Stimulated activated CD4-positive, alpha-beta T cell treated with anti-CD3 and anti-CD28 coated beads, Interleukin-2, amount 100 ng/mL, for 48 hours (primary cell): ENCODE measurements around the gene ALKAL2.
A peak's percentile ranks its signal among the peaks of the same experiment; 100 is the strongest.
"Not testable (repeated sequence)": the region's sequence is repeated elsewhere in the genome, so short reads cannot be mapped to it uniquely, and the experiment has no call there.

ENCODE experiments used
- DNase-seq, 2 donors: peaks; one replicate each; pipeline ENCODE4 v3.0.0-alpha.2; 2020

The ALKAL2 gene

GRCh38 chr2:287911-288757, at the start of gene ALKAL2:
Gene ALKAL2, minus strand, starts transcription at chr2:288091. Its CDS starts 256 bp downstream, at chr2:287835.
- DNase-seq = no peak

- not testable (repeated sequence) for DNase-seq
Observed at GRCh38 chr2:336949-337348, 49.1 kb upstream of the ALKAL2 start.

GRCh38 chr2:336360-336759, 48.5 kb upstream of the ALKAL2 start:
- no peak for DNase-seq

GRCh38 chr2:332592-332991, 44.7 kb upstream of the ALKAL2 start:
- DNase-seq = no peak

GRCh38 chr2:328761-329160, 40.9 kb upstream of the ALKAL2 start:
- DNase-seq = no peak

GRCh38 chr2:323035-323434, 35.1 kb upstream of the ALKAL2 start:
- no peak for DNase-seq

GRCh38 chr2:322326-322725, 34.4 kb upstream of the ALKAL2 start:
- no peak for DNase-seq

GRCh38 chr2:320561-320960, 32.7 kb upstream of the ALKAL2 start:
- DNase-seq = no peak

- DNase-seq = no peak
Observed at GRCh38 chr2:319059-319600, 31.2 kb upstream of the ALKAL2 start.

GRCh38 chr2:317501-318424, 29.9 kb upstream of the ALKAL2 start:
- DNase-seq = peak in 1 of 2 donors; percentile 23

- no peak for DNase-seq
Observed at GRCh38 chr2:316381-316780, 28.5 kb upstream of the ALKAL2 start.

- not testable (repeated sequence) for DNase-seq
Observed at GRCh38 chr2:315925-316324, 28.0 kb upstream of the ALKAL2 start.

GRCh38 chr2:314561-315336, 26.9 kb upstream of the ALKAL2 start:
- DNase-seq = no peak

- no peak for DNase-seq
Observed at GRCh38 chr2:313991-314390, 26.1 kb upstream of the ALKAL2 start.

GRCh38 chr2:310994-311393, 23.1 kb upstream of the ALKAL2 start:
- DNase-seq = no peak

- DNase-seq = no peak
Observed at GRCh38 chr2:309954-310510, 22.1 kb upstream of the ALKAL2 start.

GRCh38 chr2:309148-309953, 21.5 kb upstream of the ALKAL2 start:
- no peak for DNase-seq

GRCh38 chr2:305366-305765, 17.5 kb upstream of the ALKAL2 start:
- DNase-seq = no peak

GRCh38 chr2:296354-296753, 8.5 kb upstream of the ALKAL2 start:
- no peak for DNase-seq

- no peak for DNase-seq
Observed at GRCh38 chr2:295090-295489, 7.2 kb upstream of the ALKAL2 start.

GRCh38 chr2:290090-290722, 2.3 kb upstream of the ALKAL2 start:
- peak; percentile 29 to 40 for DNase-seq
